NCI-H1092 treated with DMSO at 0.1 percent for 48 hours (cell line): ENCODE measurements around the gene ZNF679.
A peak's percentile ranks its signal among the peaks of the same experiment; 100 is the strongest.
"Not testable (repeated sequence)": the region's sequence is repeated elsewhere in the genome, so short reads cannot be mapped to it uniquely, and the experiment has no call there.

Experiments
- DNase-seq: peaks from one replicate; lab custom pipeline; 2025; lab: John Stamatoyannopoulos, UW

Gene ZNF679

DNA sequence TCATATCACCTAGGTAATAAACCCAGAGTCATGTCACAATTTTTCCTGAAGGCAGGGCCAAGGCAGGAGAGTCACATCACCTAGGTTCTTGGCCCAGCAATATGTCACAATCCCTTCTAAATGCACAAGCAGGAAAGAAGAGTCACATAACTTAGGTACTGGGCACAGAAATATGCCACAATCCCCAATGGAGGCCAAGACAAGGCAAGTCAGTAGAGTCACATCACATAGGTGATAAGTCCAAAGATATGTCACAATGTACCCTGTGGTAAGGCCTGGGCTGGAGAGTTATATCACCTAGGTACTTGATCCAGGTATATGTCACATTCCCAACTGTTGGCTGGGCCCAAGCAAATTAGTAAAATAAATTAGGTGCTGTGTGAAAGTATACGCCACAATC is at the start of gene ZNF679:
Gene ZNF679 (plus strand): TSS at position 301 of the 400 bp plus-strand sequence. CDS start 20,644 bp downstream, outside the sequence.
- DNase-seq = not testable (repeated sequence)

DNA sequence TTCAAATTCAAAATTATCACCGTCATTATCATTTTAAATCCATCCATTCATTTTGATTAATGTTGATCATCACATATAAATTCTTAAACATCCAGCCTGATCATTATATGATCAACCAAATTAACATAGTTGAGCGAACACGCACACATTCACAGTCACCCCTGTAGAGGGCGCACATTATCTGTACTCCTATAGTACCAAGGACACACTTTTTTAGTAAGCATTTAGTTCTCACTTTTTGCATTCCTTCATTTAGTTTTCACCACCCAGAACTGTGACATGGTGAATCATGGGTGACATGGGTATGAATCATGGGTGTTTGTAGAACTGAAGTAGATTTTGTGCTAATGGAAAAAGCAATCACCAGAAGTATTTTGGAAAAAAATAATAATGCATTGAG is 47.3 kb upstream of the ZNF679 start:
- no peak for DNase-seq

DNA sequence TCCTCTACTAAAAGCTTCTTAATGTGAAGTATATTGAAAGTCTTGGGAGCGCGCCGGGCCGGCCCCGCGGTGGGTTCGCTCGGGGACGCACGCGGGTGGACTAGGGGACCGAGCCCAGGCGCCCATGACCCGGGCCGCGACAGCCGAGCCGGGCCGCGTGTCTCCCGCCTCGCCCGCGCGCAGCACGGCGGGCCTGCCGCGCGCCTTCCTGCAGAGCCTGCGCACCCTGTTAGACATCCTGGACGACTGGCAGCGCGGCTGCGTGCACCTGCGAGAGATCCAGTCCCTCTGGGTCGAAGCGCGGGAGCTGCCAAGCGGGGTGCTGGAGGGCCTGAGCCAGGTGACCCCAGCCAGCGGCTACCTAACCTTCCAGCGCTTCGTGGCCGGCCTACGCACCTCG is 46.7 kb upstream of the ZNF679 start:
- no peak for DNase-seq

DNA sequence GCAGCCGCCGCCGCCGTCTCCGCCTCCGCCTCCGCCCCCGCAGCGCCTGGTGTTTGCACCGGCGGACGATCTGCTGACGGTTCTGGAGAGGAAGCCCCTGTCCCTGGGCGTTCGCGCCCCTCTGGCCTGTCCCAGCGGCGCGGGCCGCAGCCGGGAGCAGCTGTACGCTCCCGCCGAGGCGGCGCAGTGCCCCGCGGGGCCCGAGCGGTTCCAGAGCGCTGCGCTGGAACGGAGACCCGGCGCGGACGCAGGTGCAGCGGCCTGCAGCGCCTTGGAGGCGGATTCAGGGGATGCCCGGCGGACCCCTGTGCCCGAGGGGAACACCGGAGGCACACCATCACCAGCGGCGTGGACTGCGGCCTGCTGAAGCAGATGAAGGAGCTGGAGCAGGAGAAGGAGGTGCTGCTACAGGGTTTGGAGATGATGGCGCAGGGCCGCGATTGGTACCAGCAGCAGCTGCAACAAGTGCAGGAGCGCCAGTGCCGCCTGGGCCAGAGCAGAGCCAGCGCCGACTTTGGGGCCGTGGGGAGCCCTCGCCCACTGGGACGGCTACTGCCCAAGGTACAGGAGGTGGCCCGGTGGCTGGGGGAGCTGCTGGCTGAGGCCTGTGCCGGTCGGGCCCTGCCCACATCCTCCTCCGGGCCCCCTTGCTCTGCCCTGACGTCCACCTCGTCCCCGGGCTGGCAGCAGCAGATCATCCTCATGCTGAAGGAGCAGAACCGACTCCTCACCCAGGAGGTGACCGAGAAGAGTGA is 46.1 kb upstream of the ZNF679 start:
- no peak for DNase-seq

GRCh38 chr7:64183126-64183742 is 45.0 kb upstream of the ZNF679 start:
- peak; percentile 6 for DNase-seq

DNA sequence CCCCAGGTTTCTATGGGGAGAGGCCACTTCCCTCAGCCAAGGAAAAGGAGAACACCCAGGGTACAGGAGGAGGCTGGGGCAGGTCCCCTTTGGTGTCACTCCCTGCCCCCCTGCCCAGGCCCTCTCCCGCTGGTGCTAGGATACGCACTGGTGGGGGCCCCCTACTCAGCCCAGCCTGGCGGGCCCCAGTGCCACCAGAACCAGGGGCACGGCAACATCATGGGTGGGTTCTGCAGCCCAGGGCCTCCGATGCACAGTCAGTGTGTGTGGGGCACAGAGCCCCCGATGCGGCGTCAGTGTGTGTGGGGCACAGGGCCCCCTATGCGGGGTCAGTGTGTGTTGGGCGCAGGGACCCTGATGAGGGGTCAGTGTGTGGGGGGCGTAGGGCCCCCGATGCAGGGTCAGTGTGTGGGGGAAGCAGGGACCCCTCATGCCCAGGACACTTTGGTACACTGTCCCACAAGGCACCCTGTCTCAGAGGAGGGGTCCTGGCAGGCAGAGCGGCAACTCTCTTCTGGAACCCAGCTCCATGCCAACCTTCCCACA is 44.4 kb upstream of the ZNF679 start:
- DNase-seq = no peak

GRCh38 chr7:64184376-64184775 is 43.9 kb upstream of the ZNF679 start:
- no peak for DNase-seq

DNA sequence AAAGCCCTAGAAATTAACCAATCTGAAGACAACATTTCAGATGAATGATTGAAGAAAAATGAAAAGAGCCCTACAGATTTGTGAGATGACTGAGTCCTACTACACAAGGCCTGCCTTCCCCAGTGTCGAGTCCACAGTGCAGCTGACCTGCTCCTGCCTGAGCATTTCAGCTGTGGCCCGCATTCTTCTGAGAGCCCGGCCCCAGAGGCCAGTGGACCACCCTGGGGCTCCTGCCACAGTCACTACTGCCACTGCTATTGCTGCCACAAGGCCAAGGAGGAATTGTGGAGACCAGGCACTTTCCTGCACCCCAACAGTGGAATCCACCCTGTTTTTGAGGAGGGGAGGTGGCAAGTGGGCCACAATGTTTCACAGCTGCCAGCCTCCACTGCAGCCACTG is 40.9 kb upstream of the ZNF679 start:
- no peak for DNase-seq

GRCh38 chr7:64192148-64192704 is 36.0 kb upstream of the ZNF679 start:
- DNase-seq = no peak

DNA sequence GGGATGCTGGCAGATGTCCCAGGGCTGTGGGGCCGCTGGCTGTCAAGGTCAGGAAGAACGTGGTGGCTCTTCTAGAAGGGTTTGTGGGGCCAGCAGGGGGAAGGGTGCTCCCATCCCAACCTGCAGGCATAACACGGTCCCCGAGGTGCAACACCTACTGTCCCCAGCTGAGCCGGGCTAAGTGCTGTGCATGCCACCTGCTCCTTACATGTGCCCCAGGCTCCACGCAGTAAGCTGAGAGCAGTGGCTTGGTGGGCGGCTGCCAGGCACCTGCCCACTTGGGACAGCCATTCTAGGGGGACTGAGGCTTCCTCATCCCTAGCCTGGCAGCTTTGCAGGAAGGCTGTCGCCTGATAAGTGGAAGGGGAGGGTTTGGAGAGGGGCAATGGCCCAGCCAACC is 35.5 kb upstream of the ZNF679 start:
- DNase-seq = no peak

DNA sequence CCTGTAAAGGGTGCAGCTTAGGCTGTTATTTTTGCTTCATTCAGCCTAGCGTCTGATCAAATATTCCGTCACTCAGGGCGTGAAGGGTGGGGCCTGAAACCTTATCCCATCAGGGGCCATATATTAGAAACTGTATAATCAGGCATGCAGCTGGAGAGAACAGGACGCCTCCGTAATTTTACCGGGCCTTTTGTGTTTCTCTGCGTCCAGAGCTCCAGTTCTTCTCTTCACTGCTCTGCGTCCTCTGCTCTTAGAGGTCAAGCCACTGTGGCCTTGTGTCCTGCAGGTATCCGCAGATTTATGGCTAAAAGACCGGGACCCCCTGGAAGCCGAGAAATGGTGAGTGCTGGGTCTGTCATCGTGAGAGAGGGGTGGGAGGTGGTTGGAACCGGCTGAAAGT is 21.4 kb upstream of the ZNF679 start, which contains the start of gene ZNF735:
Gene ZNF735 (plus strand): TSS at position 301 of the 400 bp plus-strand sequence. CDS start 0 bp downstream, at position 301.
- DNase-seq = no peak

GRCh38 chr7:64219710-64220298 is 8.5 kb upstream of the ZNF679 start:
- DNase-seq = not testable (repeated sequence)

DNA sequence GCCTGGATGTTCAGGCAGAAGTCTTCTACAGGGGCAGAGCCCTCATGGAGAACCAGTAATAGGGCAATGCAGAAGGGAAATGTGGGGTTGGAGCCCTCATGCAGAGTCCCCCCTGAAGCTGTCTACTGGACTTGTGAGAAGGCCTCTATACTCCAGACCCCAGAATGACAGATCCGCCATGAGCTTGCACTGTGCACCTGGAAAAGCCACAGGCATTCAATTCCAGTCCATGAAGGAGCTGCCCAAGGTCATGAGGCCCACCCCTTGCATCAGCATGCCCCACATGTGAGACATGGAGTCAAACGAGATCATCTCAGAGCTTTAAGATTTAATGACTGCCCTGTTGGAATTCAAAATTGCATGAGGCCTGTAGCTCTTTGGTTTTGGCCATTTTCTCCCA is 4.9 kb upstream of the ZNF679 start:
- no peak for DNase-seq

GRCh38 chr7:64266341-64266919 is 38.2 kb downstream of the ZNF679 start:
- no peak for DNase-seq

DNA sequence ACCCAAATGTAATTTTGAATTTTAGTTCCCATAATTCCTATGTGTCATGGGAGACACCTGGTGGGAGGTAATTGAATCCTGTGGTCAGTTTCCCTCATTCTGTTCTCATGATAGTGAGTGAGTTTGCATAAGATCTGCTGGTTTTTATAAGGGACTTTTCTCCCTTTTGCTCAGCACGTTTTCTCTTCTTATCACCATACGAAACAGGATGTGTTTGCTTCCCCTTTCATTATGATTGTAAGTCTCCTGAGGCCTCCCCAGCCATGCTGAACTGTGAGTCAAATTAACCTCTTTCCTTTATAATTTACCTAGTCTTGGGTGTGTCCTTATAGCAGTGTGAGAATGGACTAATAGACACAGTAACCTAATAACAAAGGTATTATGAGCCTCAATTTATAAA is 49.4 kb downstream of the ZNF679 start:
- no peak for DNase-seq

DNA sequence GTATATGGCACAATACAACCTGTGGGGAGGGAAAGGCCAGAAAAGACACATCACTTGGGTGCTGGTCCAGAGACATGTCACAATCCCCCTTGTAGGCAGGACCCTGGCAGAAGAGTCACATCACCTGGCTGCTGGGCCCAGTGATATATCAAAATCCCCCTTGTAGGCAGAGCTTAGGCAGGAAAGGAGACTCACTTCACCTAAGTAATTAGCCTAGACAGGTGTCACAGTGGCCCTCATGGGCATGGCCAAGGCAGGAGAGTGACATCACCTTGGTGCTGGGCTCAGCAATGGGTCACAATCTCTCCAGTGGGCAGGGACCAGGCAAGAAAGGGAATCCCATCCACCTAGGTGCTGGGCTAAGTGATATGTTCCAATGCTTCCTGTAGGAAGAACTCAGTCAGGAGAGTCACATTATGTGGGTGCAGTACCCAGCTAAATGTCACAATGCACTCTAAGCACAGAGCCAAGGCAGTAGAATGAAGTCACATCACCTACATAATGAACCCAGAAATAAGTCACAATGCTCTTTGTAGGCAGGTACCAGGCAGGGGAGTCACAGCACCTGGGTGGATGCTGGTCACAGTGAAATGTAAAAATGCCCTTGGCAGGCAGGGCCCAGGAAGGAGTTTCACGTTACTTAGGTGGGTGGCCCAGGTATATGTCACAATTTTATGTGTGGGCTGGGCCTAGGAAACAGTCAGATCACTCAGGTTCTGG is 66.6 kb downstream of the ZNF679 start:
- no peak for DNase-seq

DNA sequence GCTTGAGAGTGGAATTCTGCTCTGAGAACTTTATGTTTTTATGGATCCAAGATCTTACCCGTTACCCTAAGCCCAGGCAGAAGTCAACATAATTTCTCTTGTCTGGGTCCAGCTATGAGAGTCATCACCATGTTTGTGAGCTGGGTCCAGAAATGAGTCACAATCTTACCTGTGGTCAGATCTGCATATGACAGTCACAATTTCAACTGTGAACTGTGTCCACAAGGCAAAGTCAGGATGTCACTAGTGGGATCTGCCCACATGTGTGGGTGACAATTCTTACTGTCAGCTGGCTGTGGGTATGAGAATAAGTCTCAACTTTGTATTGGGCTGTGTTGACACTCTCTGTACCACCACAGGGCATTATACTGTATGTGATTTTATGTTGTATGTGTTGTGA is 69.1 kb downstream of the ZNF679 start:
- DNase-seq = not testable (repeated sequence)

DNA sequence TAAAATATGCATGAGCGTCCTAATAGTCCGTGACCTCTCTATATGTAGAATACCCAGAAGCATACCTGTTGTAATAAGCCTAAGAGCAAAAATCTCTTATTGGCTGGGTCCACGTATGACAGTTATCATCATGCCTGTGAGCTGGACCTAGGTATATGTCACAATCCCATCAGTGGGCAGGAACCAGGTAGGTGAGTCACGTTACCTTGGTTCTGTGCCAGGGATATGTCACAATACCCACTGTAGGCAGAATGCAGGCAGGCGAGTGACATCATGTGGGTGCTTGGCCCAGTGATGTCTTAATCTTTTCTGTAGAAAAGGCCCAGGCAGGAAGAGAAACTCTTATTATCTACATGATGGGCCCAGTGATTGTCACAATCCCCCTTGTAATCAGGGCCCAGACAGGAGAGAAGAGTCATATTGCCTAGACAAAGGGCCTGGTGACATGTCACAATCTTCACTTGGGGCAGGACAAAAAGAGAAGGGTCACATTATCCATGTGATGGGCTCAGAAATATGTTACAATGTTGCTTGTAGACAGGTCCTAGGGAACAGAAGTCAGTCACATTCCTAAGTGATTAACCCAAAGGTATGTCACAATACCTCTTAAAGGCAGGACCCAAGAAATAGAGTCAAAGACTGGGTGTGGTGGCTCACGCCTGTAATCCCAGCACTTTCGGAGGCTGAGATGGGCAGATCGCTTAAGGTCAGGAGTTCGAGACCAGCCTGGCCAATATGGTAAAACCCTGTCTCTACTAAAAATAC is 72.5 kb downstream of the ZNF679 start:
- no peak for DNase-seq

DNA sequence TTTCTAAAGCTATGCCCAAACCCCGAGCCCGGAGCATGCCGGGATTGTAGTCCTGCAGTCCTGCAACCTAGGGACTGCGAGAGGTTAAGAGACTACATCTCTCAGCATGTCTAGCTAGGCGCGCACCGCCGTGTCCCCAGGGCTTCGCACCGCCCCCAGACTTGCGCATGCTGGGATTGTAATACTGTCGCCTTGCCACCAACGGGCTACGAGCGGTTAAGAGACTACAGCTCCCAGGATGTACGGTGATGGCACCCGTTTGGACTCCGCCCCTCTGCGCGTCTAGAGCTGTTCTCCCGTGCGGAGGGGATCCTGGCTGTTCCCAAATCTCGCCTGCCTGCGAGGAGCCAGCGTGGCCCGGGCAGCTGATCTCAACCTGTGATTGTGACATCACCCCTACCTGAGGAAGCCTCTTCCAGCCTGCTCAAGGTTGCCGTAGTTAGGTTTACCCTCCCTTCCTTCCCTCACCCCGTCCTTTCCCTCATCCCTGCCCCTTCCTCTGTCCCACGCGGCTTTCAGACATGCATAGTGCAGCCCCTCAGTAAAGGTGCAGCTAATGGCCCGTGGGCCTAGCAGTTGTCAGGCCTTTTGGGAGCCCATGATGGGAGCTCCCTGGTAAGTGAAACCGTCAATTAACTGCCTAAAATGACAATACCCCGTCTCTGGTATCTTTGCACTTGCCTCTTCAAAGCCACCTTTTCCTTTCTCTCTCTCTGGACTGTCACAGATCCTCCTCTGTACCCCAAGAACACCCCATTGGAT is 79.2 kb downstream of the ZNF679 start:
- peak; percentile 98 for DNase-seq

- DNase-seq = no peak
Observed at GRCh38 chr7:64308016-64308270, 79.7 kb downstream of the ZNF679 start.
